ENCODE results near the gene CDK3.

The CDK3 gene

GRCh38 chr17:76003915-76004314, 3.3 kb downstream of the CDK3 start:
- TF ChIP-seq CTCF (IDR thresholded peaks at IDR 0.05; ENCODE audit: low read depth, low read length, missing control alignments) = no peak
- no peak for DNase-seq (ENCODE audit: low read depth)
- no peak overlapping the region for H3K4me3 ChIP-seq (ENCODE audit: low read depth, low read length)

- no peak for TF ChIP-seq CTCF (IDR thresholded peaks at IDR 0.05; ENCODE audit: low read depth, low read length, missing control alignments)
- H3K4me3 ChIP-seq (ENCODE audit: low read depth, low read length) = no peak overlapping the region
- DNase-seq (ENCODE audit: low read depth) = no peak
Measured at GRCh38 chr17:76004750-76005262, 4.2 kb downstream of the CDK3 start.

- TF ChIP-seq CTCF (IDR thresholded peaks at IDR 0.05; ENCODE audit: low read depth, low read length, missing control alignments) = peak; percentile 63
- DNase-seq (ENCODE audit: low read depth) = no peak
- no peak overlapping the region for H3K4me3 ChIP-seq (ENCODE audit: low read depth, low read length)
Measured at GRCh38 chr17:76005263-76006149, 4.9 kb downstream of the CDK3 start.

- no peak overlapping the region for H3K4me3 ChIP-seq (ENCODE audit: low read depth, low read length)
- TF ChIP-seq CTCF (IDR thresholded peaks at IDR 0.05; ENCODE audit: low read depth, low read length, missing control alignments) = no peak
- DNase-seq (ENCODE audit: low read depth) = no peak
Measured at GRCh38 chr17:76007131-76007849, 6.6 kb downstream of the CDK3 start.

GRCh38 chr17:76007850-76008165, 7.2 kb downstream of the CDK3 start:
- DNase-seq (ENCODE audit: low read depth) = no peak
- no peak for TF ChIP-seq CTCF (IDR thresholded peaks at IDR 0.05; ENCODE audit: low read depth, low read length, missing control alignments)
- H3K4me3 ChIP-seq (ENCODE audit: low read depth, low read length) = no peak overlapping the region

- DNase-seq (ENCODE audit: low read depth) = no peak
- no peak for TF ChIP-seq CTCF (IDR thresholded peaks at IDR 0.05; ENCODE audit: low read depth, low read length, missing control alignments)
- no peak overlapping the region for H3K4me3 ChIP-seq (ENCODE audit: low read depth, low read length)
Measured at GRCh38 chr17:76008208-76008607, 7.6 kb downstream of the CDK3 start.

Data from GM12864 (cell line).